Transverse colon (tissue), 4 donors: ENCODE data around the gene RSPO1. TPM values are rescaled to one million over a fixed set of nuclear protein-coding genes. Genes with fewer than 3 reads are reported as not detected.

Experiments
- DNase-seq: peaks from one replicate; pipeline ENCODE4 v3.0.0-alpha.2; 2019
- H3K27ac ChIP-seq, 4 donors: fragments of 200-600 bp; sonication (generic); 2 replicates each; pipeline ENCODE4 v1.5.1; 2016 to 2018; ENCODE audit warnings: inconsistent platforms in 4 of 4
- H3K27me3 ChIP-seq: fragments of 200-600 bp; sonication (generic); 2 replicates; pipeline ENCODE4 v1.5.1; 2017; ENCODE audit warnings: inconsistent platforms
- H3K36me3 ChIP-seq, 4 donors: fragments of 200-600 bp; sonication (generic); 2 replicates each; pipeline ENCODE4 v1.5.1; 2017 to 2019; ENCODE audit warnings: inconsistent platforms in 4 of 4
- H3K4me1 ChIP-seq, 4 donors: fragments of 200-600 bp; sonication (generic); 2 replicates each; pipeline ENCODE4 v1.5.1; 2017 to 2020; ENCODE audit warnings: inconsistent platforms in 4 of 4
- H3K4me3 ChIP-seq, 4 donors: fragments of 200-600 bp; sonication (generic); 1 replicate in 1 of 4; 2 replicates in 3 of 4; pipeline versions ENCODE4 v1.5.1 to v1.6.1; 2017 to 2019; ENCODE audit warnings: inconsistent platforms in 4 of 4
- H3K9me3 ChIP-seq, 2 donors: fragments of 200-600 bp; sonication (generic); 2 replicates each; pipeline ENCODE4 v1.5.1; 2017 to 2019; ENCODE audit warnings: inconsistent platforms in 2 of 2
- CTCF ChIP-seq, 5 experiments: fragments of 200-600 bp in 3 of 5; fragments of 450-650 bp in 2 of 5; sonication (generic) in 3 of 5; IDR thresholded peaks; 1 replicate in 2 of 5; 2 replicates in 3 of 5; pipeline ENCODE4 v1.5.1; 2016 to 2017; ENCODE audit warnings: antibody characterized with exemption in 5 of 5, inconsistent platforms in 3 of 5, mild to moderate bottlenecking in 2 of 5, moderate library complexity in 1 of 5
- EP300 ChIP-seq: sonication (generic); formaldehyde crosslinking; IDR thresholded peaks from one replicate; pipeline ENCODE4 v1.6.1; 2017; ENCODE audit warnings: antibody characterized with exemption, low read depth
- POLR2A ChIP-seq: fragments of 450-650 bp; IDR thresholded peaks from one replicate; pipeline ENCODE4 v1.6.1; 2016; ENCODE audit warnings: antibody characterized with exemption, mild to moderate bottlenecking, moderate library complexity
- POLR2AphosphoS5 ChIP-seq, 3 donors: sonication (generic); formaldehyde crosslinking; IDR thresholded peaks; one replicate each; pipeline ENCODE4 v1.6.1; 2016; ENCODE audit warnings: antibody characterized with exemption in 3 of 3
- WGBS, 2 donors: methylation state at CpG; one replicate each; pipeline ENCODE4 v1.1.5; 2018; ENCODE audit warnings: low coverage in 1 of 2; 5-methylcytosine and 5-hydroxymethylcytosine counted together
- in situ Hi-C, 4 donors: fragments of 200-750 bp; cut with MboI; loops; one replicate each; pipeline versions ENCODE4 v1.15.0 to v1.15.1; 2017; ENCODE audit warnings: low sequenced_read_pairs in 3 of 4, low pct_ligation_motif_present in 1 of 4, low pct_unique_long_range_greater_than_20kb in 1 of 4
- intact Hi-C: fragments of 100-400 bp; cut with DNase I; formaldehyde crosslinking; loops from one replicate; pipeline ENCODE4 v1.15.1; 2023; ENCODE audit warnings: low total_unique reads
- total RNA-seq, 4 donors: library from RNA; depleted of rRNA; stranded (reverse); fragments of >200 nt; gene quantifications; one replicate each; pipeline ENCODE4 v1.1.0, GENCODE V29; 2016

The RSPO1 gene
- total RNA-seq, 4 donors from 2014 or later = 0.40 to 11.6 (median 1.2) TPM

- Histone ChIP-seq H3K4me1 (no peaks in the 10 kb centered on the region), H3K4me3 (no peak overlapping the region), H3K27ac (no peak overlapping the region), H3K36me3 (no peaks in the 10 kb centered on the region), H3K27me3 (peaks cover 23% of the 10 kb centered on the region), H3K9me3 (no peaks in the 10 kb centered on the region)
- no peak for DNase-seq
- intact Hi-C loops (no loop called here), in situ Hi-C loops (loop anchor here in 1 of 4 donors (25.0 kb wide), 1 partner anchor 224 kb away; no protein-coding TSS in a partner anchor)
- 72% methylated on average over 9 of the region's 9 CpGs; no CpG with 5 or more reads in 1 of the 2 donors for WGBS, 2 donors
- no peak for TF ChIP-seq EP300
- TF ChIP-seq POLR2AphosphoS5 (IDR thresholded peaks at IDR 0.05) = no peak
- TF ChIP-seq CTCF (IDR thresholded peaks at IDR 0.05) = no peak
- TF ChIP-seq POLR2A = no peak
Measured at GRCh38 chr1:37661401-37661800, 26.7 kb upstream of the RSPO1 start.

GRCh38 chr1:37660664-37661063, 26.0 kb upstream of the RSPO1 start:
- H3K27ac ChIP-seq = no peak overlapping the region
- in situ Hi-C loops (loop anchor here in 1 of 4 donors (25.0 kb wide), 1 partner anchor 223 kb away; no protein-coding TSS in a partner anchor), intact Hi-C loops (no loop called here)
- no peaks in the 10 kb centered on the region for H3K36me3 ChIP-seq
- TF ChIP-seq CTCF (IDR thresholded peaks at IDR 0.05) = no peak
- no peak for TF ChIP-seq EP300
- no peak for TF ChIP-seq POLR2A
- no peak for TF ChIP-seq POLR2AphosphoS5 (IDR thresholded peaks at IDR 0.05)
- DNase-seq = no peak
- H3K4me1 ChIP-seq = no peaks in the 10 kb centered on the region
- peaks cover 23% of the 10 kb centered on the region for H3K27me3 ChIP-seq
- no peaks in the 10 kb centered on the region for H3K9me3 ChIP-seq
- H3K4me3 ChIP-seq = no peak overlapping the region
- WGBS, 2 donors = 57% methylated on average over 10 of the region's 10 CpGs; no CpG with 5 or more reads in 1 of the 2 donors

- no peak for DNase-seq
- peaks cover 23% of the 10 kb centered on the region for H3K27me3 ChIP-seq
- 81 to 82% methylated on average over 6 of the region's 6 CpGs for WGBS, 2 donors
- no peak overlapping the region for H3K27ac ChIP-seq
- H3K4me1 ChIP-seq = no peaks in the 10 kb centered on the region
- no peak overlapping the region for H3K4me3 ChIP-seq
- no peak for TF ChIP-seq EP300
- TF ChIP-seq POLR2AphosphoS5 (IDR thresholded peaks at IDR 0.05) = no peak
- no peak for TF ChIP-seq POLR2A
- TF ChIP-seq CTCF (IDR thresholded peaks at IDR 0.05) = no peak
- no peaks in the 10 kb centered on the region for H3K36me3 ChIP-seq
- intact Hi-C loops (no loop called here), in situ Hi-C loops (loop anchor here in 1 of 4 donors (25.0 kb wide), 1 partner anchor 221 kb away; no protein-coding TSS in a partner anchor)
- H3K9me3 ChIP-seq = no peaks in the 10 kb centered on the region
Measured at GRCh38 chr1:37658486-37658885, 23.8 kb upstream of the RSPO1 start.

- WGBS, 2 donors = 43 to 74% methylated on average over 4 to 14 of the region's 14 CpGs
- DNase-seq = no peak
Measured at GRCh38 chr1:37657620-37658412, 23.1 kb upstream of the RSPO1 start.

More at GRCh38 chr1:37657620-37658412, 23.1 kb upstream of the RSPO1 start:
- TF ChIP-seq POLR2A = no peak
- TF ChIP-seq EP300 = no peak
- no peak for TF ChIP-seq POLR2AphosphoS5 (IDR thresholded peaks at IDR 0.05)
- TF ChIP-seq CTCF (IDR thresholded peaks at IDR 0.05) = no peak
- Histone ChIP-seq H3K27me3 (peaks cover 23% of the 10 kb centered on the region), H3K4me3 (no peak overlapping the region), H3K4me1 (no peaks in the 10 kb centered on the region), H3K36me3 (no peaks in the 10 kb centered on the region), H3K27ac (no peak overlapping the region), H3K9me3 (no peaks in the 10 kb centered on the region)
- intact Hi-C loops (no loop called here), in situ Hi-C loops (loop anchor here in 1 of 4 donors (25.0 kb wide), 1 partner anchor 221 kb away; no protein-coding TSS in a partner anchor)
